Stimulated activated naive CD4-positive, alpha-beta T cell treated with Interleukin-2 at 50 U/mL for 16 hours (primary cell): ENCODE data around the gene TAPBP.
A peak's percentile ranks its signal among the peaks of the same experiment; 100 is the strongest.
"Not testable (repeated sequence)": the region's sequence is repeated elsewhere in the genome, so short reads cannot be mapped to it uniquely, and the experiment has no call there.

Source experiments
- DNase-seq: peaks from one replicate; lab custom pipeline; 2025; lab: John Stamatoyannopoulos, UW

Gene TAPBP

DNA sequence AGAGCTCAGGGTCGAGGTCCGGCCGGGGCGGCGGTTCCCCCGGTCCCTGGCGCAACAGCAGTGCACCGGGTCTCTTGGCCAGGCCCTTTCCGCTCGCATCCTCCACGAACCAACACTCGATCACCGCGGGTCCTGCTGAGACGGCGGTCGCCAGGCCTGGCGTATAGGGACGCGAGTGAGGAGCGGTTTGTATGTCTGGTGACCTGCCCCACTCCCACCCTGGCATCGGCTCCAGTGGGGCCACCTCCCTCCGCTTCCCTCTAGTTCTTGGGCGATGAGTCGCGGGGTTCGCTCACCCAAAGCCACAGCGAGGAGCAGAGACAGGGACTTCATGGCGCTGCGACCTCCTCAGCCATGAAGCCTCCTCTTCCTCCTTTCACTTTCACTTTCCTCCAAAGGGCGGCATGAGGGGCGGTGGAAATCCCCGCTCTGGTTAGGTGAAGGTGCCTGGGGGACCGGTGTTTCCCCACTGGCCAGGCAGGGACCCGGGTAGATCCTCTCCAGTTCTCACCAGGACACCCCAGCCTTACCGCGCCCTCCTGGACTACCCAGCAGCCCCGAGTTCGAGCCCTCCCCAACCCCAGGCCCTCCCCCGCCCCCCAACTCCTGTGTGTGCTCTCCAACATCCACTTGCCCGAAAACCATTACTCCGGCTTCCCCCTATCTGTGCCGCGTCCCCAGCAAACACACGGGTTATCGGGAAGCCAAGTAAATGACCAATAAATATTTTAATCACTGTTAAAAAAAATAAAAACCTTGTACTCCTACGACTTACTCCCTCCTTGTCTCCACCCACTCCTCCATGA is at the start of gene TAPBP:
TAPBP (minus strand) TSS at position 370 of the 806 bp plus-strand sequence; CDS start at position 333, 37 bp downstream.
- peak; percentile 85 for DNase-seq

DNA sequence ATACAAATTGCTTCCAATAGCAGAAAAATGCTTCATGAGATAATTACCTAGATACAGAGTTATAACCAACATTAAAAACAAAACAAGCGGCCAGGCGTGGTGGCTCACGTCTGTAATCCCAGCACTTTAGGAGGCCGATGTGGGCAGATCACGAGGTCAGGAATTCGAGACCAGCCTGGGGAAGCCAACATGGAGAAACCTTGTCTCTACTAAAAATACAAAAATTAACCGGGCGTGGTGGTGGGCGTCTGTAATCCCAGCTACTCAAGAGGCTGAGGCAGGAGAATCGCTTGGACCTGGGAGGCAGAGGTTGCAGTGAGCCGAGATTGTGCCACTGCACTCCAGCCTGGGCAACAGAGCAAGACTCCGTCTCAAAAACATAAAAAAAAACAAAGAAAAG is 49.6 kb upstream of the TAPBP start:
- not testable (repeated sequence) for DNase-seq

DNA sequence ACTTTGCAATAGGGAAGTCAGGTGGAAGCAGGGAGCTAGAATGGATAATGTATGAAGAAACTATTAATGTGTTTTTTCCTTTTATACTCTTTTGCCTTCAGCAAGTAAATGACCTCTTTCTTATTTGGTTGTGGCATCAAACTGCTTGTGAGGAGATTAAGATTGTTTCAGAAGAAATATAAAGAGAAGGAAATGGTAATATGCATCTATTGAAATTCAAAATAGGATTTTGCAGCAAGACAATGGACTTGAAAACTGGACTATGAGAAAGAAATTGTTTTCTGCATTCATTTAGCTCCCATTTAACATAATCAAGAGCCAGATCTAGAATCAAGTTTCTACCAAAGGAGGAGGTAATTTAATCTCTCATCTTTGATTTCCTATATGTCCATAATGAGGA is 45.5 kb upstream of the TAPBP start:
- no peak for DNase-seq

DNA sequence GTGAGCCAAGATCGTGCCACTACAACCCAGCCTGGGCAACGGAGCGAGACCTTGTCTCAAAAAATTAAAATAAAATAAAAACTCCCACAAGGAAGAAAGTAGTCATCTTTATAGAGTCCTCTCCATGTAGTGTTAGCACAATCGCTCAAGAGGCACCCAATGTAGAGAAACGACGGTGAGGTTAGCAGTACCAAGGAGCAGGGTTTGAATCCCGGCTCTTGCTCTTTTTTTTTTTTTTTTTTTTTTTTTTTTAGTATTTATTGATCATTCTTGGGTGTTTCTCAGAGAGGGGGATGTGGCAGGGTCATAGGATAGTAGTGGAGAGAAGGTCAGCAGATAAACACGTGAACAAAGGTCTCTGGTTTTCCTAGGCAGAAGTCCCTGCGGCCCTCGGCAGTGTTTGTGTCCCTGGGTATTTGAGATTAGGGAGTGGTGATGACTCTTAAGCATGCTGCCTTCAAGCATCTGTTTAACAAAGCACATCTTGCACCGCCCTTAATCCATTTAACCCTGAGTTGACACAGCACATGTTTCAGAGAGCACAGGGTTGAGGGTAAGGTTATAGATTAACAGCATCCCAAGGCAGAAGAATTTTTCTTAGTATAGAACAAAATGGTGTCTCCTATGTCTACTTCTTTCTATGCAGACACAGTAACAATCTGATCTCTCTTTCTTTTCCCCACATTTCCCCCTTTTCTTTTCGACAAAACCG is 43.4 kb upstream of the TAPBP start:
- DNase-seq: not testable (repeated sequence)

DNA sequence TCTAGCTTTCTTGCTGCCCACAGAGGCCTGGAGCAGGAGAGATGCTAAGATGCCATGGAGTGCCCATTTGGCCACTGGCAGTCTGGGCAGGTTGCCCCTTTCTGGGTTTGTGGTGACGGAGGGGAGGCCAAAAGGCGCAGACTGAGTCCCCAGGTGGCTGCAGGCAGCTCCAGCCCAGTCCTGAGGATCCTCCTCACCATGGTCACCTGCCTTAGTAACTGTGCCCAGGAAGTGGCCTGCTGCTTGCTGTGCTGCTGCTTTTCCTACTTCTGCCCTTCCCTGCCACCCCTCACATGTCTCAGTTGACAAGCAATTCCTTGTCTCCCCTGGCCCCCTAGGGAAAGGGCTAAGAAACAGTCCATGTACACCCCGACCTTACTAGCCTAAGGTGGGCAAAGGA is 42.4 kb upstream of the TAPBP start:
- no peak for DNase-seq

DNA sequence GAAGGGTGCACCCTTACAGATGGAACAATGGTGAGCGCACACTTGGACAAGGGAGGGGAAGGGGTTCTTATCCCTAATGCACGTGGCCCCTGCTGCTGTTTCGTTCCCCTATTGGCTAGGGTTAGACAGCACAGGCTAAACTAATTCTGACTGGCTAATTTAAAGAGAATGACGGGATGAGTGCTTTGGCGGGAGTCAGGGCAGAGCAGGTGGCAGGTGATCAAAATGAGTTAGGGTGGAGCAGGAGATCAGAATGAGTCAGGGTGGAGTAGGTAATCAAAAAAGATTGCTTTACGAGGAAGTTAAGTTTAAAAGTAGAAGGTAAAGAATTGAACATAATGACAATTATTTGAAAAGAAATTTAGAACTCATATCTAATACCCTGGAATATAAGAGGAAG is 42.0 kb upstream of the TAPBP start:
- DNase-seq: not testable (repeated sequence)

DNA sequence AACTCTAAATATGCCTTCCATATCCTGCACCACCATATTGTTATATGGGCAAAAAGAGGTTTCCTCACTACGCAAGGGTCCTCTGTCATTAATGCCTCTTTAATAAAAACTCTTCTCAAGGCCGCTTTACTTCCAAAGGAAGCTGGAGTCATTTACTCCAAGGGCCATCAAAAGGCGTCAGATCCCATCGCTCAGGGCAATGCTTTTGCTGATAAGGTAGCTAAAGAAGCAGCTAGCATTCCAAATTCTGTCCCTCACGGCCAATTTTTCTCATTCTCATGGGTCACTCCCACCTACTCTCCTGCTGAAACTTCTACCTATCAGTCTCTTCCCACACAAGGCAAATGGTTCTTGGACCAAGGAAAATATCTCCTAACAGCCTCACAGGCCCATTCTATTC is 33.9 kb upstream of the TAPBP start:
- no peak for DNase-seq

DNA sequence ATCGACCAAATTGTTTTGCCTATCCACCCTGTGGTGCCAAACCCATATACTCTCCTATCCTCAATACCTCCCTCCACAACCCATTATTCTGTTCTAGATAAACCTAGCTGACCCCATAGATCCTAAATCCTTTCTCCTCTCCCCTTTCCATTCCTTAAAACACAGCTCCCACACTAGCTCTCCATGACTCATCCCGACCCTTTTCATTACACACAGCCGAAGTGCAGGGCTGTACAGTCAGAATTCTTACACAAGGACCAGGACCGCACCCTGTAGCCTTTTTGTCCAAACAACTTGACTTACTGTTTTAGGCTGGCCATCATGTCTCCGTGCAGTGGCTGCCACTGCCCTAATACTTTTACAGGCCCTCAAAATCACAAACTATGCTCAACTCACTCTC is 33.1 kb upstream of the TAPBP start:
- DNase-seq: not testable (repeated sequence)

DNA sequence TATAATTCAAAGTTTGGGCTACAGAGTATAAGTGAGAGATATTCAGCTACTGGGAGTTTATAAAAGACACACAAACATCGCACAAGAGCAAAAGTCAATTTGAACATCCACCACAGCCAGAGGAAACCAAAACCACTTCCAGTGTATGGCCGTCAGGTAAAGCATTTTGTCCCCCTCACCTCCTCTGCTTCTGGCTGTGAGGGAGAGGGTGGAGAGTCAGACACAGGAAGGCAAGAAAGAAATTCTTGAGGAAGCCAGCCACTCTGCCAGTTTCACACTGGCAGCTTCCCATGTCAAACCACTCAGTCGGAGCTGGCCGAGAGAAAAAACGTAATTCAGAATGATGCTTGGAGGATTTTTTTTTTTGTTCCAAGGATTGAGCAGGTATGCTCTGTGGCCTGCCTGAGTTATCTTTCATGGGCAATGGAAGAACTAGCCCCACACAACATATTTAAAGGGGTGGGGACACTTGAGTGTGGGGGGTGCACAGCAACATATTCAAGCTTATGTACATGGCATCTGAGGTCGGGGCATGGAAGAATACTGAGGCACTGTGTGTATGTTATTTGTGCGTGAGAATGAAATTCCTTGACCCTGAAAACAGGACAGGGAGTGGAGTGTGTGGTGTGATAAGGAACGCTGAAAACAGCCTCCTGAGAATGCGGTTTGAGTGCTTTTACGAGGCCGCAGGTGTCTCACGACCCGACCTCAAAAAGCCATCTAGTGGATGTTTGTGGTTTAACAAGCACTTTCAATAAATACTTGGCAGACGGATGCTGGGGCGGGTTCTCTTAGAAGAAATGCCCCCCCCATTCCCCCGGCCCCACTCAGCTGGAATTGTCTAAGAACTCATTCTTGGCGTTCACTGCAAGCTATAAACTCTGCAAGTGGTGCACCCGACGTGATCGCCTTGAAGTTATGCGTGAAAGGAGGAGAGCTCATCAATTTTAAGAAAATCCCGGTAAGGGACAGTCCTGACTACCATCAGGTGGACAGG is 31.1 kb upstream of the TAPBP start:
- peak; percentile 56 for DNase-seq

DNA sequence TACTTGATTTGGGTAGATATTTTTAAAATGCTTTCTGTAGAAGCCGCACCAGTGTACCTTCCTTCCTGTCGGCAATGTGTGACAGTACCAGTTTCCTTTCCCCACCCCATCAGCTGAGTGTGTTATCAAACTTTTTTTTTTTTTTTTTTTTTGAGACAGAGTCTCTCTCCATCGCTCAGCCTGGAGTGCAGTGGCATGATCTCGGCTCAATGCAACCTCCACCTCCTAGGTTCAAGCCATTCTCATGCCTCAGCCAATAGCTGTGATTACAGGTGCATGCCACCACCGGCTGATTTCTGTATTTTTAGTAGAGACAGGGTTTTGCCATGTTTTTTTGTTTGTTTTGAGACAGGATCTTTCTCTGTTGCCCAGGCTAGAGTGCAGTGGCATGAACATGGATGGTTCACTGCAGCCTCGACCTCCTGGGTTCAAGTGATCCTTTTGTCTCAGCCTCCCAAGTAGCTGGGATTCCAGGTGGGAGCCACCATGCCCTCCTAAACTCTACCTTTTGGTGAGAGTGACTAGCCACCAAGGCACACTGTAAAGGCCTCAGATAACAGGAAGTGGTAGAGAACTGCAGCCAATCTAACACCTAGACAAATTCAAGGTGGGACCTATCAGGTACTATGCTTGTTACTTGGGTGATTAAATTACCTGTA is 30.2 kb upstream of the TAPBP start:
- DNase-seq: peak; percentile 44

DNA sequence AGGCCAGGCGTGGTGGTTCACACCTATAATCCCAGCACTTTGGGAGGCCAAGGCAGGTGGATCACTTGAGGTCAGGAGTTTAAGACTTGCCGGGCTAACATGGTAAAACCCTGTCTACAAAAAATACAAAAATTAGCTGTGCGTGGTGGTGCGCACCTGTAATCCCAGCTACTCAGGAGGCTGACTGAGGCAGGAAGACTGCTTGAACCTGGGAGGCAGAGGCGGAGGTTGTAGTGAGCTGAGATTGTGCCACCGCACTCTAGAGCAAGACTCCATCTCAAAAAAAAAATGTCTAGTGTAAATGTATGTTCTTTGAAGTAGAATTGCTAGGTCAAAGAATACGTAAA is 29.7 kb upstream of the TAPBP start:
- DNase-seq: peak; percentile 25

DNA sequence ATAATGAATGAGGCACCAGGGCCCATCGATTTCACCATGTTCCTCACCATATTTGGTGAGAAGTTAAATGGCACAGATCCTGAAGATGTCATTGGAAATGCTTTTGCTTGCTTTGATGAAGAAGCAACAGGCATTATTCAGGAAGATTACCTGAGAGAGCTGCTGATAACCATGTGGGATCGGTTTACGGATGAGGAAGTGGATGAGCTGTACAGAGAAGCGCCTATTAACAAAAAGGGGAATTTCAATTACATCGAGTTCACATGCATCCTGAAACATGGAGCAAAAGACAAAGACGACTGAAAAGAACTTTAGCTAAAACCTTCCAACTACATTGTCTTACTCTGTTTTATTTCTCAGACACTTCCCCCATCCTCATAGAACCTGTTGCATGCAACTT is 25.3 kb upstream of the TAPBP start:
- no peak for DNase-seq

DNA sequence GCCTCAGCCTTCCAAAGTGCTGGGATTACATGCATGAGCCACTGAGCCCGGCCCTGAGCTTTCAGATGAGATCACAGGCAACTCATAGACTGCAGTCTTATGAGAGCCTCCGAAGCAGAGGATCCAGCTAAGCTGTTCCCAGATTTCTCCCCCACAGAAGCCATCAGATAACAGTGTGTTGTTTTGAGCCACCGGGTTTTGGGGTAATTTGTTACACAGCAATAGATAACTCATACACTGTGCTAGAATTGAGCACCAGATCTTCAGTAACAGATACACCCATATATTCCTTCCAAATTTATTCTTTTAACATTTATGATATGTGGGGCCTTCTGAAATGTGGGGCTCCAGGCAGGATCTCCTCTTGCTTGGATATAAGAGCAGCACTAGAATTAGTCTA is 22.6 kb upstream of the TAPBP start:
- DNase-seq: no peak

DNA sequence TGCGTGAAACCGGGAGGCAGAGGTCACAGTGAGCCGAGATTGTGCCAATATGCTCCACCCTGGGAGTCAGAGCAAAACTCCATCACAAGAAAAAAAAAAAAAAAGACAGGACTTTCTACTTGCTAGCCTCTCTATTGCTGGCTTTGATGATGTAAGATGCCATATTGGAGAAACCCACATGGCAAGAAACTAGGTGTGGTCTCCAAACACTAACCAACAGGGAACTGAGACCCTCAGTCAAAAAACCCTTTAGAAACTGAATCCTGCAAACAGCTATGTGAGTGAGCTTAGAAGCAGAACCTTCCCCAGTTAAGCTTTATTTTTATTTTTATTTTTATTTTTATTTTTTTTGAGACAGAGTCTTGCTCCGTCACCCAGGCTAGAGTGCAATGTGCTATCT is 22.0 kb upstream of the TAPBP start:
- no peak for DNase-seq

DNA sequence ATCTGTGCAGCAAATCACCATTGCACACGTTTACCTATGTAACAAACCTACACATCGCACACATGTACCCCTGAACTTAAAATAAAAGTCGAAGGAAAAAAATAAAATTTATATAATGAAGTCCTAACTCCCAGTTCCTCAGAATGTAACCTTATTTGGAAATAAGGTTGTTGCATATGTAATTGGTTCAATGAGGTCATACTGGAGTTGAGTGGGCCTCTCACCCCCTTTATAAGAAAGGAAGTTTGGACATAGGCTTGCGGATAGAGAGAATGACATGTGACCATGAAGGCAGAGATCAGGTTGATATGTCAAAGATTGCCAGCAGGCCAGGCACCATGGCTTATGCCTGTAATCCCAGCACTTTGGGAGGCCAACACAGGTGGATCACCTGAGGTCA is 19.8 kb upstream of the TAPBP start:
- no peak for DNase-seq

DNA sequence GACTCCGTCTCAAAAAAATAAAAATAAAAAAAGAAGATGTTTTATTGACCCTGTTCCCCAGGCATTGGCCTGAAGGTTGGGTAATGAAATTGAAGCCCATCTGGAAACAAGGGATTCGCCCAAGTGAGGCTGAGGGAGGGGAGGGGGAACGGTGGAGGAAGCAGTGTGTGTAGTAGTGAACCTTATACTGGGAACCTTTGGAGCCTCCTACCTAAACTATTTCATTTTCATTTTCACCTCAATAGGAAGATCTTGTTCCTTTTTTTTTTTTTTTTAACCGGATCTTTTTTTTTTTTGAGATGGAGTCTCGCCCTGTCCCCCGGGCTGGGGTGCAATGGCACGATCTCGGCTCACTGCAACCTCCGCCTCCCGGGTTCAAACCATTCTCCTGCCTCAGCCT is 16.9 kb upstream of the TAPBP start:
- no peak for DNase-seq

DNA sequence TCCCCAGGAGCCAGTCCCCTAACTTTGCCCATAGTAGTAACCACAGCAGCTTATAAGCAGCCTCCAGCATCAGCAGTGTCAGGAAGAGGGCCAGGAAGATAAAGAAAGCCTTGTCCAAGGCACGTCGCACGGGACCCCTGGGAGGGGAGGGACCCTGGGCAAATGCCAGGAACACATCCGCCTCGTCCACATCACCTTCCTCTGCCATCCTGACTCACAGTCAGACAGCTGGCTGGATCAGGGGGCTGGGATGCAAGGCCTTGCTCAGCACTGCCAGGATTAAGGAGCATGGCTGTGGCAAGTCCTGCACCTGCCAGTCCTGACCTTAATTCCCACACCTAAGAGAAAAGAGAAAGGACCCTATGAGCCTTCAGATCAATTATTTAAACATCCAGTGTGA is 15.2 kb upstream of the TAPBP start:
- no peak for DNase-seq

DNA sequence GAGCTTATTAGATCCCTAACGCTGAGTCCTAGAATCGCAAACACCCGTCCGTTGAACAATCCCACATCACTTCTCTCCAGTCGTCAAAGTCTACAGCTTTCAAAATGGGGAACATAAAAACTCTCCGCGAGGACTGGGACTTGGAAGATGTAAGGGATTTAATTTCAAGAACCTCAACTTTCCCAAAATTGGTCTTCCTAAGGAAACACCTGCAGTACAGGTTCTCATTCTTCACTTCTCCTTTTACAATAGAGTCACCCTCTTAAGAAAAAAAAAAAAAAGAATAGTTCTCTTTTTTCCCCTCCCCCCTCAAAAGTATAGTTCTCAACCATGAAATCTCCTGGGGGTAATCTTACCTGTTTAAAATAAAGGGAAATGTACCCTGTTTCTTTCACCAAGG is 10.2 kb upstream of the TAPBP start:
- no peak for DNase-seq

DNA sequence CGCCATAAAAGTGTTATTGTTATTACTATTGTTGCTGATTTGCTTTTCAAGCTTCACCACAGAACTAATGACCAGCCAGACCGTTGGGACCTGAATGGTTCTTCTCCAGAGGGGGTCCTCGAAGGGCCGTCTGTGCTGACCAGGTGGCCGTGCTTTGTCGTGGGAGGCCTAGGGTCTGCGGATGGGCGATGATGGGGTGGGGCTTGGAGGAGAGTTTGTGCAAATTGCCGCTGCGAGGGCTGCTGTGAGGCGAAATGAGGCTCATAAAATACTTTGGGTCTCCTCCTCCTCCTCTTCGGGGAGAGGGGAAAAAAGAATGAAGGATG is 9.7 kb upstream of the TAPBP start:
- DNase-seq: peak; percentile 23

DNA sequence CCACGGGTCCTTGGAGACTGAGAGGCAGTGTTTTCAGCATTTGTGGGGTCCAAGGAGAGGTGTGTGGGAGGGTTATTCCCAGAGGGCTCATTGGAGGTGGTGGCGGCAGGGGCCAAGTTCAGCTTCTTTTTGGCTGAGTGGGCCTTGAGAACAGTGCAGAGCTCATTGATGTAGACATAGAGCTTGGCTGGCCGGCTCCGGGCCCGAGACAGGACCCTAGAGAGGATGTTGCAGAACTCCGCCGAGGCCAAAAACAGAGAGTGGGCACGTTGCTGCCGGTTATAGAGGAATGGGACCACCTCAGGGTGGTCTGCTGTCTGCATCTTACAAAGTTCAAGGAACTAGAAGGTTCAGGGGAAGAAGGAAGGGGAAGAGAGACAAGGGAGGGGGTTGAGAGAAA is 7.3 kb upstream of the TAPBP start:
- no peak for DNase-seq

DNA sequence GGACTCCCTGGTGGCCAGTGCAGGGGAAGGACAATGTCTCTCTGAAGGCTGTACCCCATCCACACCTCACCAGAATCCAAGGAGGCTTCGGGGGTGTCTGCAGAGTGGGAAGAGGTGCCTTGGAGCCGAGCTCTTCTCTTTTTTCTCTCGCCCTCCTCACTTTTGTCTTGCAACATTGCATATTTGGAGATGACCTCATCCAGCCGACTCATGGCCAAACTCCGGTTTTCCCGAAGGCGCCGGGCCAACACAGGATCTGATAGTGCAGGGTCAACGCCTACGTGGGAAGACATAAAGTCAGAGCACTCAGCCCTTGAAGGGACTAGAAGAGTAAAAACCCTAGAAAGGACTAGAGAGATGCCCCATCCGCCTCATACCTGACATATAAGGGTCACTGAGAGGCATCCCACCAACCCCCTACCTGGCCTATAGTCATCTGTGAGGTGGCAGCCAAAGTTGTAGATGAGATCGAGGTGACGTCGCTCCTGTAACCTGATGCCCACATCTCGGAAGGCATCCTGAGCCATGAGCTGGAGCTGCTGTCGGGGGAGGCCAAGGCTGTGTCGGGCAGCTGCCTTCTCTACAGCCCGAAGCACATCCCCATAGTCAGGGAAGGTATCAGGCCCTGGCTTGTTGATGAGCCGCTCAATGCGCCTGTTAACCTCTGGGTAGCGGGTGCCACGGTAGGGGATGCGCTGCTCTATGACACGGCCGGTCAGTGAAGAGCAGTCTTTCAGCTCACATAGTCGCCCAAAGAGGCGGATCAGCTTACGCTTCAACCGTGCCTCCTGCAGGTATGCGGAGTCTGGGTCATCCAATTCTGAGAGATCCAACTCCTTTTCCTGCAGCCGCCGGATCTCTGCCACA is 6.7 kb upstream of the TAPBP start:
- DNase-seq: no peak
